ENCODE results near the gene IL10RB.

The IL10RB gene

GRCh38 chr21:33286076-33286475 is 19.9 kb downstream of the IL10RB start:
- no peak overlapping the region for H3K23ac ChIP-seq (ENCODE audit: low read length)
- H3K79me2 ChIP-seq (ENCODE audit: control insufficient read depth, insufficient read depth, low read length), result no peaks in the 10 kb centered on the region
- no peak overlapping the region for H3K4me2 ChIP-seq (ENCODE audit: low read length)
- H2BK15ac ChIP-seq (replicated peaks; ENCODE audit: low read depth), result no peak overlapping the region
- H3K4me1 ChIP-seq (ENCODE audit: control insufficient read depth, low read depth, low read length), result no peaks in the 10 kb centered on the region
- no peak overlapping the region for H4K8ac ChIP-seq (ENCODE audit: low read depth, low read length)
- no peaks in the 10 kb centered on the region for H3K79me1 ChIP-seq (ENCODE audit: low read length)
- H3K18ac ChIP-seq (ENCODE audit: low read length), result no peak overlapping the region
- H2BK120ac ChIP-seq (ENCODE audit: low read depth, low read length), result no peak overlapping the region
- H3K56ac ChIP-seq (ENCODE audit: low read length), result no peak overlapping the region
- WGBS (ENCODE audit: extremely low coverage, insufficient coverage, low lambda C conversion rate), result no CpG with 5 or more reads among the region's 11 CpGs
- no peak overlapping the region for H2BK5ac ChIP-seq (ENCODE audit: low read length)
- no peak overlapping the region for H3K27ac ChIP-seq (ENCODE audit: low read depth, low read length)
- H3K27me3 ChIP-seq (ENCODE audit: insufficient read depth, low read length, poor library complexity), result no peaks in the 10 kb centered on the region
- no peak overlapping the region for H2AK5ac ChIP-seq (ENCODE audit: low read length)
- H4K5ac ChIP-seq (ENCODE audit: low read length), result no peak overlapping the region
- H3K4ac ChIP-seq (ENCODE audit: low read depth, low read length), result no peak overlapping the region
- no peak overlapping the region for H3K4me3 ChIP-seq (ENCODE audit: low read length)
- H3K36me3 ChIP-seq (ENCODE audit: control insufficient read depth, insufficient read depth, low read length), result no peaks in the 10 kb centered on the region
- no peak for DNase-seq
- no peak overlapping the region for H3K9ac ChIP-seq (ENCODE audit: low read length)

- Histone ChIP-seq H4K5ac (ENCODE audit: low read length) (no peak overlapping the region), H2AK5ac (ENCODE audit: low read length) (no peak overlapping the region), H3K4ac (ENCODE audit: low read depth, low read length) (no peak overlapping the region), H3K4me3 (ENCODE audit: low read length) (no peak overlapping the region), H3K27ac (ENCODE audit: low read depth, low read length) (no peak overlapping the region), H3K27me3 (ENCODE audit: insufficient read depth, low read length, poor library complexity) (no peaks in the 10 kb centered on the region), H3K23ac (ENCODE audit: low read length) (no peak overlapping the region), H3K4me2 (ENCODE audit: low read length) (no peak overlapping the region), H2BK5ac (ENCODE audit: low read length) (no peak overlapping the region), H3K4me1 (ENCODE audit: control insufficient read depth, low read depth, low read length) (no peaks in the 10 kb centered on the region), H3K79me2 (ENCODE audit: control insufficient read depth, insufficient read depth, low read length) (no peaks in the 10 kb centered on the region), H3K18ac (ENCODE audit: low read length) (no peak overlapping the region), H2BK120ac (ENCODE audit: low read depth, low read length) (no peak overlapping the region), H3K56ac (ENCODE audit: low read length) (no peak overlapping the region), H3K79me1 (ENCODE audit: low read length) (no peaks in the 10 kb centered on the region), H3K36me3 (ENCODE audit: control insufficient read depth, insufficient read depth, low read length) (no peaks in the 10 kb centered on the region), H3K9ac (ENCODE audit: low read length) (no peak overlapping the region), H2BK15ac (replicated peaks; ENCODE audit: low read depth) (no peak overlapping the region), H4K8ac (ENCODE audit: low read depth, low read length) (no peak overlapping the region)
- WGBS (ENCODE audit: extremely low coverage, insufficient coverage, low lambda C conversion rate), result 100% methylated on average over 1 of the region's 15 CpGs
- peak; percentile 32 for DNase-seq
Observed at GRCh38 chr21:33286600-33287456, 20.7 kb downstream of the IL10RB start.

GRCh38 chr21:33289199-33289819 is 23.1 kb downstream of the IL10RB start:
- Histone ChIP-seq H2BK120ac (ENCODE audit: low read depth, low read length) (no peak overlapping the region), H3K23ac (ENCODE audit: low read length) (no peak overlapping the region), H4K8ac (ENCODE audit: low read depth, low read length) (no peak overlapping the region), H3K36me3 (ENCODE audit: control insufficient read depth, insufficient read depth, low read length) (no peaks in the 10 kb centered on the region), H3K4me1 (ENCODE audit: control insufficient read depth, low read depth, low read length) (no peaks in the 10 kb centered on the region), H3K27ac (ENCODE audit: low read depth, low read length) (no peak overlapping the region), H3K56ac (ENCODE audit: low read length) (no peak overlapping the region), H3K27me3 (ENCODE audit: insufficient read depth, low read length, poor library complexity) (no peaks in the 10 kb centered on the region), H3K4ac (ENCODE audit: low read depth, low read length) (no peak overlapping the region), H3K79me1 (ENCODE audit: low read length) (no peaks in the 10 kb centered on the region), H2BK5ac (ENCODE audit: low read length) (no peak overlapping the region), H2AK5ac (ENCODE audit: low read length) (no peak overlapping the region), H3K4me3 (ENCODE audit: low read length) (no peak overlapping the region), H2BK15ac (replicated peaks; ENCODE audit: low read depth) (no peak overlapping the region), H3K79me2 (ENCODE audit: control insufficient read depth, insufficient read depth, low read length) (no peaks in the 10 kb centered on the region), H4K5ac (ENCODE audit: low read length) (no peak overlapping the region), H3K18ac (ENCODE audit: low read length) (no peak overlapping the region), H3K9ac (ENCODE audit: low read length) (no peak overlapping the region), H3K4me2 (ENCODE audit: low read length) (no peak overlapping the region)
- no CpG with 5 or more reads among the region's 11 CpGs for WGBS (ENCODE audit: extremely low coverage, insufficient coverage, low lambda C conversion rate)
- peak; percentile 63 for DNase-seq

GRCh38 chr21:33290441-33290840 is 24.3 kb downstream of the IL10RB start:
- Histone ChIP-seq H3K27me3 (ENCODE audit: insufficient read depth, low read length, poor library complexity) (no peaks in the 10 kb centered on the region), H2AK5ac (ENCODE audit: low read length) (no peak overlapping the region), H3K4me1 (ENCODE audit: control insufficient read depth, low read depth, low read length) (no peaks in the 10 kb centered on the region), H3K27ac (ENCODE audit: low read depth, low read length) (no peak overlapping the region), H3K9ac (ENCODE audit: low read length) (no peak overlapping the region), H3K23ac (ENCODE audit: low read length) (no peak overlapping the region), H3K4me3 (ENCODE audit: low read length) (no peak overlapping the region), H4K8ac (ENCODE audit: low read depth, low read length) (no peak overlapping the region), H2BK120ac (ENCODE audit: low read depth, low read length) (no peak overlapping the region), H3K56ac (ENCODE audit: low read length) (no peak overlapping the region), H2BK5ac (ENCODE audit: low read length) (no peak overlapping the region), H3K4me2 (ENCODE audit: low read length) (no peak overlapping the region), H3K79me1 (ENCODE audit: low read length) (no peaks in the 10 kb centered on the region), H3K36me3 (ENCODE audit: control insufficient read depth, insufficient read depth, low read length) (no peaks in the 10 kb centered on the region), H3K79me2 (ENCODE audit: control insufficient read depth, insufficient read depth, low read length) (no peaks in the 10 kb centered on the region), H3K18ac (ENCODE audit: low read length) (no peak overlapping the region), H4K5ac (ENCODE audit: low read length) (no peak overlapping the region), H3K4ac (ENCODE audit: low read depth, low read length) (no peak overlapping the region), H2BK15ac (replicated peaks; ENCODE audit: low read depth) (no peak overlapping the region)
- no peak for DNase-seq
- no CpG with 5 or more reads among the region's 11 CpGs for WGBS (ENCODE audit: extremely low coverage, insufficient coverage, low lambda C conversion rate)

DNA sequence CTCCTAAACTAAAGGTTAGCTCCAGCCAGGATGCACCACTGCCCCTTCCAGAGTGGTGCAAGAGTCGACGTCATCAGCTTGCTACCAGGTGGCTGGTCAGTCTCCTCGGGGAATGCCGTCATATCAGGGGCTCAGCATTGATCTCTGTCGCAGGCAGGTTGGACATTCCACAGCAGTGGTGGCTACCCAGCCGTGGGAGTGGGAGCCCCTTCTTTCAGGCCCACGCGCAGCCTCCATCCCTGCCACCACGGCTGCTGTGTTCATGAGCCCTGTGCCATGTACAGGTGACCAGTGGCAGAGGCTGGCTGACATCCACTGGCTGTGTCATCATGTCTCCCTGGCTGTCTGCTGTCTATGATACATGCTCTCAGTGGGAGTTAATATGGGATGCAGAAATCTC is 25.5 kb downstream of the IL10RB start:
- Histone ChIP-seq H2BK15ac (replicated peaks; ENCODE audit: low read depth) (no peak overlapping the region), H3K27me3 (ENCODE audit: insufficient read depth, low read length, poor library complexity) (no peaks in the 10 kb centered on the region), H3K18ac (ENCODE audit: low read length) (no peak overlapping the region), H3K9ac (ENCODE audit: low read length) (no peak overlapping the region), H2AK5ac (ENCODE audit: low read length) (no peak overlapping the region), H3K4me2 (ENCODE audit: low read length) (no peak overlapping the region), H3K27ac (ENCODE audit: low read depth, low read length) (no peak overlapping the region), H3K4ac (ENCODE audit: low read depth, low read length) (no peak overlapping the region), H3K4me3 (ENCODE audit: low read length) (no peak overlapping the region), H3K79me2 (ENCODE audit: control insufficient read depth, insufficient read depth, low read length) (no peaks in the 10 kb centered on the region), H3K79me1 (ENCODE audit: low read length) (no peaks in the 10 kb centered on the region), H3K36me3 (ENCODE audit: control insufficient read depth, insufficient read depth, low read length) (no peaks in the 10 kb centered on the region), H4K5ac (ENCODE audit: low read length) (no peak overlapping the region), H3K4me1 (ENCODE audit: control insufficient read depth, low read depth, low read length) (no peaks in the 10 kb centered on the region), H2BK5ac (ENCODE audit: low read length) (no peak overlapping the region), H3K23ac (ENCODE audit: low read length) (no peak overlapping the region), H4K8ac (ENCODE audit: low read depth, low read length) (no peak overlapping the region), H2BK120ac (ENCODE audit: low read depth, low read length) (no peak overlapping the region), H3K56ac (ENCODE audit: low read length) (no peak overlapping the region)
- no CpG with 5 or more reads among the region's 9 CpGs for WGBS (ENCODE audit: extremely low coverage, insufficient coverage, low lambda C conversion rate)
- DNase-seq, result no peak

All from mesendoderm (in vitro differentiated cells).